GM12891 (cell line): ENCODE results near the gene UCHL5.

ENCODE experiments used
- POLR2A ChIP-seq: IDR thresholded peaks from 2 replicates; pipeline ENCODE4 v1.6.1; 2011; ENCODE audit warnings: low read depth, low read length, control low read depth
- POLR2AphosphoS5 ChIP-seq: IDR thresholded peaks from 2 replicates; pipeline ENCODE4 v1.6.1; 2011; ENCODE audit warnings: low read depth, low read length, control low read depth
- POU2F2 ChIP-seq: IDR thresholded peaks from 2 replicates; pipeline ENCODE4 v1.6.1; 2011; ENCODE audit warnings: low read depth, mild to moderate bottlenecking, control low read depth, low read length, moderate library complexity
- SPI1 ChIP-seq: IDR thresholded peaks from 2 replicates; pipeline ENCODE4 v1.6.1; 2011; ENCODE audit warnings: low read depth, low read length, control low read depth
- TAF1 ChIP-seq: IDR thresholded peaks from 2 replicates; pipeline ENCODE4 v1.6.1; 2011; ENCODE audit warnings: low read depth, low read length, control low read depth

GRCh38 chr1:193079187-193079586 is 20.0 kb upstream of the UCHL5 start:
- no peak for TF ChIP-seq POLR2A
- TF ChIP-seq POLR2AphosphoS5, result no peak
- no peak for TF ChIP-seq SPI1
- no peak for TF ChIP-seq TAF1
- no peak for TF ChIP-seq POU2F2
